Epidermal melanocyte (primary cell): ENCODE data around the gene DNAJC16.
"Not testable (repeated sequence)": the region's sequence is repeated elsewhere in the genome, so short reads cannot be mapped to it uniquely, and the experiment has no call there.

Source experiments
- DNase-seq: peaks from one replicate; pipeline ENCODE4 v3.0.0; 2011; ENCODE audit warnings: low spot score; ENCODE audit not compliant: insufficient read length

The DNAJC16 gene

DNA sequence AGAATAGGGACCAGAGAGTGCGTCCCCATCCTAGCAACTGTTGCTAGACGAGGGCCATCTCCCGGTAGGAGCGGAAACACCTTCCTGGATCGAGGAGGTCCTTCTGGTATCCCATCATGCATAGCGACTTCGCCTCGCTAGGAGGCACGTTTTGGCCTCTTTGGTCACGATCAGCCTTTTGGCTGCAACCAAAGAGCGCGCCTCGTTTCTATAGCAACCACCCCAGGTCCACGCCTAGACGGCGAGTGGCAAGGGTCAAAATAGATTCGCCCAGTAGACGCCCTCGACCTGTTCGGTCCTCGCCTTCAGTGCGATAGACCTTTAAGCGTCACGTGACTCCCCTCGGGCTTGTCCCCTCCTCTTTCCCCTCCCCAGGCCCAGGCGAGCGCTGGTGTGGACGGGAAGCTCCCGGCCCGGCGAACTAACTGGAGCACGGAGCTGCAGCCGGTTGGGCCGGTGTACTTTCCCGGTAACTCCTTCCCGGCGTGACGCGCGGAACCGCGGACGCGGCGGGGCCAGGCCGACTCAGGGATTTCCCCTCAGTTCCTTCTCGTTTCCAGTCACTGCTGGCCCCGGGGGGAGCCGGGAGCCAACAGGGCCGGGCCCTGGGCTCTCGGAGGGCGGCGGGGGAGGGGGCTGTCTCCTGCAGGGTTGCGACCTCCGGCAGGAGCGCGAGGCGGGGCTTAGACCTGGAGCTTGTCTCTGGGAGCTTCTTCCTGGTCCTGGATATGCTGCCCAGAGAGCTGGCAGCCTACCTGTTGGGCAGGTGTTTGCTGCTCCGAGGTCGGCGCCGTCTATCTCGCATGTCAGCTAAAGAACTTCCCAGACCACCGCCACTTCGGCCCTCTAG, at the start of gene DNAJC16:
TSS of gene DNAJC16 (plus strand) at position 359 of the 850 bp plus-strand sequence. CDS start 2,258 bp downstream, outside the sequence.
- DNase-seq = peak; percentile 85

- no peak for DNase-seq
These were observed 49.7 kb upstream of the DNAJC16 start for GRCh38 chr1:15476927-15477326.

DNA sequence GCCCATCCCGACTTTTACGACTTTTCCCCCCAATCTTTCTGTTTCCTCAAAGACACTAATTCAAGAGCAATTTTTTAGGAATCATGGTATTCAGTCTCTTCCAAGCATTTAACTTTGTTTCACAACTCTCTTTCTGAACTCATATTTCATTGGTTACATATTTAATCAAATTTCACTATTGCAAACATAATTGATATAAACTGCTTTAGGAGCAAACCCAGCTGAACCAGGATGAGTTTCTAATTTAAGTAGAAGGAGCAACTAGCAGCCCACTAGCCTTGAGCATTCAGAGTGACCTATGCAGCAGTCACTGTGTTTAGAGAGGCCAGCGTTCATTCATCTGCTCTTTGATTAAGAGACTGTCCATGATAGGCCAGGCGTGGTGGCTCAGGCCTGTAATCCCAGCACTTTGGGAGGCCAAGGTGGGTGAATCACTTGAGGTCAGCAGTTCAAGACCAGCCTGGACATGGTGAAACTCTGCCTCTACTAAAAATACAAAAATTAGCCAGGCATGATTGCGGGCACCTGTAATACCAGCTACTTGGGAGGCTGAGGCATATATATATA, 48.9 kb upstream of the DNAJC16 start:
- no peak for DNase-seq

DNA sequence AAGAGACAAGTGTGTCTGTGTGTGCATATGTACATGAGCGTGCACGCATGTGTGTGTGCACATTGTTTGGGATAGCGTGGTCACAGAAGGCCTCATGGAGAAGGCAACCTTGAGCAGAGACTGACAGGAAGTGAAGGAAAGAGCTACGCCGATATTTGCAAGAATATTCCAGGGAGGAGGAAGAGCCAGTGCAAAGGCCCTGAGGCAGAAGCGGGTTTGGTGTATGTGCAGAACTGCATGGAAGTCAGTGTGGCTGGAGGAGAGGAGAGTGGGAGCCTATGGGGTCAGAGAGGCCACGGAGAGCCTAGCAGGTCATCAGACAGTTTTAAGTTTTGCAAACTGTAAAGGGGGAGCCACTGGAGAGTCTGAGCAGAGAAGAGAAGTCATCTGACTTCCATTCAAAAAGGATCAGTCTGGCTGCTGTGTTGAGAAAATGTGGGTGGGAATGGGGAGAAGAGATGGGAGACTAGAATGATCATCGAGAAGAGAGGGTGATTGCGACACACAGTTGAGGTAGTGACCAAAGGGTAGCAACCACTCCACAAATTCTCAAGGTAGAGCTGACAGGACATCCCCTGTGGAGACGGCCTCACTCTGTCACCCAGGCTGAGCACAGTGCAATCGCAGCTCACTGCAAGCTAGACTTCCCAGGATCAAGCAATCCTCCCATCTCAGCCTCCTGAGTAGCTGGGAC, 46.8 kb upstream of the DNAJC16 start:
- DNase-seq = no peak

DNA sequence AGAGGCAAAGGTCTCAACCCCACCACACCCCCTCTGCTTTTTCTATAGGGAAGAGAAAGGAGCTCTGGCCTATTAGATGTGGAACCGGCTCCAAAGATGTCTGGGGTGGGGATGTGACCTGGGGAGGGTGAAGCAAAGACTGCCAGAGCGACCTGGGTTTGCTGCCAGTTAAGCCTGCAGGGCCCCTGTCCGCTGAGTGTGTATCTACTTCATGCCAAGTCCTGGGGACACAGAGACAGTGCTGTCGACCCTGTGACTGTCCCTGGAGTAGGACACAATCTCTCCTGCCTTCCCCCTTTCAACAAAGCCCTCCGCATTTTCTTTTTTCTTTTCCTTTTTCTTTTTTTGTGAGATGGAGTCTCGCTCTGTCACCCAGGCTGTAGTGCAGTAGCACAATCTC, 44.2 kb upstream of the DNAJC16 start:
- not testable (repeated sequence) for DNase-seq

- not testable (repeated sequence) for DNase-seq
These were observed 43.6 kb upstream of the DNAJC16 start for GRCh38 chr1:15482983-15483543.

DNA sequence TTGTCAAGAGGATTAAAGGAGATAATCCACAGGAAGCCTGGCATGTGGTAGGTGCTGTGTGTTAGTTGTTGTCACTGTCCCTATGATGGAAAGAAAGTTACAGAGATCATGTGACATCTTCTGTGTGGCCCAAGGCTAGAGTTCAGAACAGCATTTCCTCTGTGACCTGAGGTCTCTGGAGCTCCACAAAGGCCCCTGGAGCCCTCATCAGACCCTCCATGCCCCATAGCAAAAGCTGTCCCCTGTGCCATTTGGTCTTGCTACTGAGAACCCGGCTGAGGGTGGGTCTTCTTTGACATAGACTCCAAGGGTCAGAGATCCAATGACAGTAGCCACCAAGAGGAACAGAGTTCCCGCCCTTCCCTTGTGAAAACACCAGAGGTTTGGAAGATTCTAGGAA, 42.7 kb upstream of the DNAJC16 start:
- DNase-seq = no peak

DNA sequence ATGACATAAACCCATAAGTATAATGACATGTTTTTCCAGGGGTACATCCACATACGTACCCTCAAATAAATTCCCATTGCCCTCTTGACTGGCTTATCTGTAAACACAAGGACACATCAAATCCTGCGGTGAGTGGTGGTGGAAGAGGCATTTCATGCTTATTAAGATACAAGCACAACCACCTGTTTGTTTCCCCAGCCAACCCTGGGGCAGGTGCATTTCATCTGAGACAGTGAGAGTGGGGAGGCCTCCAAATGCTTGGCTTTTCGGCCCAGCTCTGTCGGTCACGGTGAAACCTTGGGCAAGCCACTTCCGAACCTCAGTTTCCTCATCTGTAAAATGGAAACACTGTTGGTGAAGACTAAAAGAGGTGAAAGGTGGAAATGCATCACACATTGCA, 42.2 kb upstream of the DNAJC16 start:
- DNase-seq = not testable (repeated sequence)

GRCh38 chr1:15485636-15486035, 41.0 kb upstream of the DNAJC16 start:
- no peak for DNase-seq

DNA sequence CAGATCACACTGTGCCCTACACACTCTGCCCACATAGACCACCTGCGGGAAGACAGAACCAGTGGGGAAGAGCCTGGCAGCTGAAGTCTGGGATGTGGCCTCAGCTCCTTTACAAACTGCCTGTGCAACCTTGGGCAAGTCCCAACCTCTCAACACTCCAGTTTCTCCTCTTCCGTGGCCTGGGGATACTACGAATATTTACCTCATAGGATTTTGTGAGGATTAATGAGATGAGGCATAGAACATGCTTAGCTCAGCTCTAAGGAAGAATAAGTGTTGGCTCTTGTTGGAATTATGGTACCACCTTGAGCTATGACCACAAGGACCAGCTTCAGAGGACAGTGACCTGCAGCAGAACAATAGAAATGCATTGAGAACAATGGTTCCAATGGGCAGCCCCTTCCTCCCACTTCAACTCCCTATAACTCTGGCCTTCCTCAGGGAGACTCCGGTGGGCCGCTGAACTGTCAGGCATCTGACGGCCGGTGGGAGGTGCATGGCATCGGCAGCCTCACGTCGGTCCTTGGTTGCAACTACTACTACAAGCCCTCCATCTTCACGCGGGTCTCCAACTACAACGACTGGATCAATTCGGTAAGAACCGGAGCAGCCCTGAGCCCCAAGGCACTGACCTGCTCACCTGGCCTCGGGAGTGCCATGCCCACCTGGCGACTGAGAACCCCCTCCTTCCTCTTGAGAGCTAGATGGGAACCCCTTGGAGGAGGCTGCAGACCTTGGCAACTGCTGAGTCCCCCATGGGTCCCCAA, 39.6 kb upstream of the DNAJC16 start:
- not testable (repeated sequence) for DNase-seq

- no peak for DNase-seq
These were observed 38.3 kb upstream of the DNAJC16 start for GRCh38 chr1:15488371-15488770.

- no peak for DNase-seq
These were observed 37.5 kb upstream of the DNAJC16 start for GRCh38 chr1:15489052-15489736.

GRCh38 chr1:15491010-15491409, 35.6 kb upstream of the DNAJC16 start:
- not testable (repeated sequence) for DNase-seq

- DNase-seq = no peak
These were observed 34.1 kb upstream of the DNAJC16 start for GRCh38 chr1:15492596-15492995.

DNA sequence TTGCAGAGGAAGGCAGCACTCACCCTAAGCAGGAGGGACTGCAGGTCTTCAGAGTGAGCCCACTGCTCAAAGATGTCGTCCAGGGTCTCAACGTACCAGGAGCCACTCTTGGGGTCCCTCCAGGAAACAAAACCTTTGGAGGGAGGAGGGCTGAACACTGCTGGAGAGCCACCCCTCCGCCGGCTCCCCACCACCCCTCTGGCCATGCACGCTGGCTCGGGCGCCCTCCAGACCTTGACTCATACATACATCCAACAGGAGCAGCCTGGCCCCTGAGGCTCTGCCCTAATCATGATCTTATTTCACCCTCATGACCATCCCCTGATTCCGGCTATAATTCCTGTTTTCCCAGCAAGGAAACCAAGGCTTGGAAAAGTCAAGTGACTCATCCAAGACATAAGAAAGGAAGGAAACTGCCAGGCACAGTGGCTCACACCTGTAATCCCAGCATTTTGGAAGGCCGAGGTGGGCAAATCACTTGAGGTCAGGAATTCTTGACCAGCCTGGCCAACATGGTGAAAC, 32.7 kb upstream of the DNAJC16 start:
- no peak for DNase-seq

DNA sequence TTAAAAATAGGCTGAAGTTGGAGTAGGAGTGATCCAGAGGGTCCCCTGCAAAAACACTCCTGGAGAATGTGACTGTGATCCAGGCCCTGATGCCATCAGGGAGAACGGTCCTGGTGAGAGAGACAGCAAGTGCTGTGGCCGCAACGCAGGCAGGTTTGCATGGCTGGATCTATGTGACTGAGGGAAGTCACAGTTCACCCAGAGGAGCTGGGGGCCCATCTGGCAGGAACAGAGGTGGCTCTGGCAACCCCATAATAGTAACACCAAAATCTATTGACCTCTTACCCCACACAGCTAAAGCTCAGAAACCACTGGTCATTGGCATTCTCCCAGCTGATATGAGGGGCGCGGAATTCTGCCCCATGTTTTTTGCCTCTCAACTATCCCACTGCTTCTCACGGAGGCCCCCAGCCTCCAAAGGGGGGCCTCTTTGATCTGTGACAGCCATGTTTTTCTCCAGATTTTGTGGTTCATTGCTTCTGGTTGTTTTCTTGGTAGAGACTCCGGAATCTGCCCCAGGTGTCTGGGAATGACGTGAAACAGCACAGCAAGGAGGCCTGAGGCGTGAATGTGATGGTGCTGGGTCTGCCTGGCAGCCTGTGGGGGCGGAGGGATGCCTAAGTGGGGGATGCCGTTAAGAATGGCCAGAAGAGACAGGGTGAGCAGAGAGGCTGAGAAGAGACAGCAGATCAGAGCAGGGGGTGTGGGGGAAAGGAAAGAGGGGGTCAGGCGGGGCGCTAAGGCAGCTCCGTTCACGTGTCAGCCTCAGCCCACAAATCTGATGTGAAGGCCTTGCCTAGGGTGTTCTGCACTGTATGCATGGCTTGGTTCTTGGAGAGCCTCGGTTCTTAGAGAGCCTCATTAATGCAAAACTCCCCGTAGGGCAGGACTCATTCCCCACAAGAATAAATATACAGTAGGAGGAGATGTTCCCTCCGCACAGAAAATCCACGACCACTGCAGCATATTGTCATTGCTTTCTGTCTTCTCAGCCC, 26.2 kb upstream of the DNAJC16 start:
- no peak for DNase-seq

DNA sequence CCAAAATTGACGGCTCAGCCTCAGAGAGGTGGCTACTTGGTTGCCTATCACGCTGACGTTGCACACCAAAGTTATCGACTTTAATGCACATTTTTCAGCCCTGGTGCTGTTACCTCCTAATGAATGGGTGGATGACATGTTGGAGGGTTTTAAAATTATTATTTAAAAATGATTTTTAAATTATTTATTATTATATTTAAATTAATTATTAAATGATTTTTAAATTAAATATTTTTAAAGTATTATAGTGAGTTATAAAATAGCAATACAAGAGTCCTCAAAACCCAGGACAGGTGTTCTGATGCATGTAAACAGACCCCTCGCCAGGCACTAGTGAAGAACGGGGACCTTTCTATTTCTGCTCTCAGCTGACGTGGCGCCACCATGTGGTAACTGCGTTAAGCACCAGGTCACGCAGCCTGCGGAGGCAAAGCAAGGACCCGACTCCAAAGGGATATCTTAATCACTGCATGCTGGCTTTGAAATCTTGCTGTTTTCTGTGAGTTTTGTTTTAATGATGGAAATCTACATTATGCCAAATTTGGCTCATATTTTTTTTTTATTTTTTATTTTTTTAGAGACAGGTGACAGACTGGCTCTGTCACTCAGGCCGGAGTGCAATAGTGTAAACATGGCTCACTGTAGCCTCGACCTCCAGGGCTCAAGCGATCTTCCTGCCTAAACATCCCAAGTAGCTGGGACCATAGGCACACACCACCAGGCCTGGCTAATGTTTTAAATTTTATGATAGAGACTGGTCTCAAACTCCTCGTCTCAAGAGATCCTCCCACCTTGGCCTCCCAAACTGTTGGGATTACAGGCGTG, 25.2 kb upstream of the DNAJC16 start:
- DNase-seq = peak; percentile 60

- DNase-seq = no peak
These were observed 22.2 kb upstream of the DNAJC16 start for GRCh38 chr1:15504436-15504835.
